Stimulated activated effector memory CD8-positive, alpha-beta T cell treated with anti-CD3 and anti-CD28 coated beads, Interleukin-12 subunit alpha, Interleukin-12 subunit beta, amount 100 ng/mL, for 72 hours (primary cell): Measurements from ENCODE around the gene SNX32.

Experiments
- ATAC-seq: fragments of 150-1000 bp; cut with Tn5 transposase; 2 replicates; pipeline ENCODE4 v1.10.0; 2021
- DNase-seq, 2 donors: peaks; one replicate each; pipeline ENCODE4 v3.0.0; 2021 to 2022; ENCODE audit warnings: low spot score in 2 of 2
- H3K27ac Mint-ChIP-seq: one replicate; pipeline ENCODE4 v1.8.0; 2022; ENCODE audit warnings: mild to moderate bottlenecking, mixed read lengths
- H3K36me3 Mint-ChIP-seq: one replicate; pipeline ENCODE4 v1.8.0; 2022; ENCODE audit warnings: mild to moderate bottlenecking, mixed read lengths
- H3K4me1 Mint-ChIP-seq: one replicate; pipeline ENCODE4 v1.8.0; 2022; ENCODE audit warnings: mixed read lengths
- H3K4me3 Mint-ChIP-seq: one replicate; pipeline ENCODE4 v1.8.0; 2022; ENCODE audit warnings: mild to moderate bottlenecking, mixed read lengths
- H3K9me3 Mint-ChIP-seq: one replicate; pipeline ENCODE4 v1.8.0; 2022; ENCODE audit warnings: mixed read lengths

SNX32 gene

GRCh38 chr11:65833297-65834030 is at the start of gene SNX32:
Gene SNX32, plus strand, starts transcription at chr11:65833963. Its CDS starts 103 bp downstream, at chr11:65834066.
- Mint-ChIP-seq H3K27ac (no peak within 1 kb of the TSS), H3K4me1 (peaks cover 21% of the 10 kb centered on the region), H3K36me3 (no peaks in the 10 kb centered on the region), H3K9me3 (peaks cover 5% of the 10 kb centered on the region), H3K4me3 (no peak within 1 kb of the TSS)
- peak; percentile 99 for ATAC-seq
- DNase-seq: peak; percentile 89 to 97

- Mint-ChIP-seq H3K27ac (peak overlapping the region; percentile 65), H3K9me3 (no peaks in the 10 kb centered on the region), H3K4me1 (peaks cover 29% of the 10 kb centered on the region), H3K4me3 (peak overlapping the region; percentile 68), H3K36me3 (no peaks in the 10 kb centered on the region)
- no peak for DNase-seq
- no peak for ATAC-seq
These were observed 48.3 kb upstream of the SNX32 start for GRCh38 chr11:65785319-65786007.

- peak overlapping the region; percentile 68 for H3K4me3 Mint-ChIP-seq
These were observed 47.6 kb upstream of the SNX32 start for GRCh38 chr11:65786008-65786785.

GRCh38 chr11:65786786-65787636 is 46.8 kb upstream of the SNX32 start, which contains the start of gene OVOL1:
Gene OVOL1, plus strand, starts transcription at chr11:65787063. Its CDS starts 311 bp downstream, at chr11:65787374.
- Mint-ChIP-seq H3K36me3 (no peaks in the 10 kb centered on the region), H3K4me1 (peaks cover 44% of the 10 kb centered on the region), H3K4me3 (peak within 1 kb of the TSS; percentile 68), H3K9me3 (no peaks in the 10 kb centered on the region), H3K27ac (peak within 1 kb of the TSS; percentile 65)
- DNase-seq (no peak), ATAC-seq (no peak)

More at GRCh38 chr11:65786008-65786785, 47.6 kb upstream of the SNX32 start:
- no peak for DNase-seq
- no peak for ATAC-seq
- Mint-ChIP-seq H3K36me3 (no peaks in the 10 kb centered on the region), H3K27ac (peak overlapping the region; percentile 65), H3K9me3 (no peaks in the 10 kb centered on the region), H3K4me1 (peaks cover 36% of the 10 kb centered on the region)

GRCh38 chr11:65787649-65788622 is 45.8 kb upstream of the SNX32 start:
- DNase-seq (no peak), ATAC-seq (no peak)
- no peaks in the 10 kb centered on the region for H3K9me3 Mint-ChIP-seq
- H3K4me1 Mint-ChIP-seq: peaks cover 54% of the 10 kb centered on the region
- peak overlapping the region; percentile 68 for H3K4me3 Mint-ChIP-seq
- H3K27ac Mint-ChIP-seq: peak overlapping the region; percentile 45
- H3K36me3 Mint-ChIP-seq: no peaks in the 10 kb centered on the region

GRCh38 chr11:65788821-65789220 is 44.9 kb upstream of the SNX32 start:
- no peak for DNase-seq
- Mint-ChIP-seq H3K27ac (no peak overlapping the region), H3K9me3 (no peaks in the 10 kb centered on the region), H3K4me1 (peaks cover 54% of the 10 kb centered on the region), H3K36me3 (no peaks in the 10 kb centered on the region), H3K4me3 (peak overlapping the region; percentile 68)
- ATAC-seq: no peak

- Mint-ChIP-seq H3K4me1 (peaks cover 52% of the 10 kb centered on the region), H3K36me3 (no peaks in the 10 kb centered on the region), H3K27ac (no peak overlapping the region), H3K9me3 (no peaks in the 10 kb centered on the region), H3K4me3 (no peak overlapping the region)
- ATAC-seq: no peak
- DNase-seq: no peak
These were observed 44.3 kb upstream of the SNX32 start for GRCh38 chr11:65789230-65790103.

- Mint-ChIP-seq H3K36me3 (no peaks in the 10 kb centered on the region), H3K27ac (peak overlapping the region; percentile 89), H3K9me3 (no peaks in the 10 kb centered on the region), H3K4me1 (peaks cover 46% of the 10 kb centered on the region), H3K4me3 (peak overlapping the region; percentile 6)
- DNase-seq (no peak), ATAC-seq (no peak)
These were observed 43.5 kb upstream of the SNX32 start for GRCh38 chr11:65790104-65790901.

GRCh38 chr11:65790902-65791650 is 42.7 kb upstream of the SNX32 start:
- H3K9me3 Mint-ChIP-seq: no peaks in the 10 kb centered on the region
- peaks cover 38% of the 10 kb centered on the region for H3K4me1 Mint-ChIP-seq
- peak overlapping the region; percentile 89 for H3K27ac Mint-ChIP-seq
- H3K36me3 Mint-ChIP-seq: no peaks in the 10 kb centered on the region
- ATAC-seq (no peak), DNase-seq (no peak)
- H3K4me3 Mint-ChIP-seq: peak overlapping the region; percentile 52

GRCh38 chr11:65791719-65792213 is 42.0 kb upstream of the SNX32 start:
- Mint-ChIP-seq H3K4me3 (peak overlapping the region; percentile 52), H3K36me3 (no peaks in the 10 kb centered on the region), H3K4me1 (peaks cover 38% of the 10 kb centered on the region), H3K9me3 (no peaks in the 10 kb centered on the region), H3K27ac (peak overlapping the region; percentile 89)
- DNase-seq (peak; percentile 66 to 70), ATAC-seq (peak; percentile 99)

- peak overlapping the region; percentile 52 for H3K4me3 Mint-ChIP-seq
- no peak for DNase-seq
- H3K36me3 Mint-ChIP-seq: no peaks in the 10 kb centered on the region
- no peaks in the 10 kb centered on the region for H3K9me3 Mint-ChIP-seq
- H3K4me1 Mint-ChIP-seq: peaks cover 38% of the 10 kb centered on the region
- peak overlapping the region; percentile 89 for H3K27ac Mint-ChIP-seq
- ATAC-seq: no peak
These were observed 41.3 kb upstream of the SNX32 start for GRCh38 chr11:65792456-65792855.
